H1 (cell line): ENCODE measurements around the gene PRMT3. TPM values are rescaled to one million over a fixed set of nuclear protein-coding genes. Genes with fewer than 3 reads are reported as not detected.

Experiments used
- CTCF ChIA-PET: fragments of 300-600 bp; sonication (Branson Sonifier 250); formaldehyde crosslinking; loops from one replicate; lab custom pipeline; 2021; ENCODE audit not compliant: partially characterized antibody; lab: Charles Lee
- POLR2A ChIA-PET: fragments of 300-600 bp; sonication (Branson Sonifier 250); formaldehyde crosslinking; loops from one replicate; lab custom pipeline; 2021; ENCODE audit warnings: inconsistent platforms; ENCODE audit not compliant: partially characterized antibody; lab: Charles Lee
- DNase-seq, 2 experiments: peaks; one replicate each; pipeline versions ENCODE4 v3.0.0 to v3.0.0-alpha.2; 2010 to 2022; ENCODE audit warnings: low spot score in 2 of 2, low read depth in 1 of 2, mixed read lengths in 1 of 2
- FAIRE-seq: peaks from 2 replicates; lab custom pipeline; 2011; peaks lifted over from hg19 to GRCh38; lab: Jason Lieb, UNC
- H2AFZ ChIP-seq: 2 replicates; pipeline ENCODE4 v1.8.1; 2012; ENCODE audit warnings: low read length, inconsistent platforms
- H2AK5ac ChIP-seq: 2 replicates; pipeline ENCODE4 v1.6.1; 2013; ENCODE audit warnings: low read depth, low read length
- H2BK120ac ChIP-seq: replicated peaks from 2 replicates; pipeline ENCODE3; 2013; ENCODE audit warnings: low read depth, low read length, inconsistent platforms
- H2BK12ac ChIP-seq: 2 replicates; pipeline ENCODE4 v1.6.1; 2013; ENCODE audit warnings: low read depth, low read length
- H2BK15ac ChIP-seq: 2 replicates; pipeline ENCODE4 v1.6.1; 2013; ENCODE audit warnings: low read length
- H2BK20ac ChIP-seq: 2 replicates; pipeline ENCODE4 v1.6.1; 2013; ENCODE audit warnings: low read length
- H2BK5ac ChIP-seq: 2 replicates; pipeline ENCODE4 v1.6.1; 2013; ENCODE audit warnings: low read depth, low read length
- H3K14ac ChIP-seq: 2 replicates; pipeline ENCODE4 v1.6.1; 2013; ENCODE audit warnings: inconsistent platforms; ENCODE audit not compliant: insufficient read length
- H3K18ac ChIP-seq: 2 replicates; pipeline ENCODE4 v1.6.1; 2013; ENCODE audit warnings: low read length; ENCODE audit errors: extremely low read depth
- H3K23ac ChIP-seq: 2 replicates; pipeline ENCODE4 v1.6.1; 2013; ENCODE audit warnings: inconsistent platforms; ENCODE audit not compliant: insufficient read length
- H3K23me2 ChIP-seq: 2 replicates; pipeline ENCODE4 v1.6.1; 2013; ENCODE audit warnings: low read depth, low read length
- H3K27ac ChIP-seq: 2 replicates; pipeline ENCODE4 v1.6.1; 2011; ENCODE audit warnings: low read depth, low read length, inconsistent platforms
- H3K27me3 ChIP-seq, 4 experiments: replicated peaks in 1 of 4; 1 replicate in 1 of 4; 2 replicates in 3 of 4; pipeline versions ENCODE4 v1.6.1 to v1.8.1; 2011 to 2013; ENCODE audit warnings: low read length in 3 of 4, mild to moderate bottlenecking in 3 of 4, inconsistent platforms in 2 of 4, mixed read lengths in 2 of 4, moderate library complexity in 1 of 4; ENCODE audit not compliant: control insufficient read depth in 3 of 4, insufficient read depth in 3 of 4; ENCODE audit errors: extremely low read depth in 1 of 4
- H3K36me3 ChIP-seq, 4 experiments: 2 replicates each; pipeline versions ENCODE4 v1.6.1 to v1.8.1; 2011 to 2013; ENCODE audit warnings: mild to moderate bottlenecking in 4 of 4, low read length in 3 of 4, moderate library complexity in 2 of 4, control low read depth in 1 of 4, inconsistent platforms in 1 of 4; ENCODE audit not compliant: insufficient read depth in 4 of 4, control insufficient read depth in 2 of 4
- H3K4ac ChIP-seq: replicated peaks from 2 replicates; pipeline ENCODE3; 2013; ENCODE audit warnings: low read length, low read depth, mixed read lengths, inconsistent platforms; ENCODE audit not compliant: insufficient read length
- H3K4me1 ChIP-seq, 4 experiments: replicated peaks in 1 of 4; 1 replicate in 1 of 4; 2 replicates in 3 of 4; pipeline versions ENCODE4 v1.6.1 to v1.8.1; 2011 to 2013; ENCODE audit warnings: low read length in 3 of 4, inconsistent platforms in 2 of 4, mixed read lengths in 1 of 4; ENCODE audit not compliant: insufficient read depth in 4 of 4, control insufficient read depth in 3 of 4
- H3K4me2 ChIP-seq, 2 experiments: 2 replicates each; pipeline versions ENCODE4 v1.6.1 to v1.8.1; 2011 to 2013; ENCODE audit warnings: low read depth in 2 of 2, low read length in 2 of 2, control low read depth in 1 of 2, inconsistent platforms in 1 of 2, mild to moderate bottlenecking in 1 of 2; ENCODE audit not compliant: insufficient read depth in 1 of 2
- H3K4me3 ChIP-seq, 4 experiments: fragments of 200-600, 300-600 bp in 1 of 4; sonication (generic), shearing (Covaris generic), sonication (Bioruptor Twin) in 1 of 4; 2 replicates each; pipeline versions ENCODE4 v1.5.1 to v1.8.1; 2011 to 2016; ENCODE audit warnings: low read length in 4 of 4, low read depth in 3 of 4, control low read depth in 2 of 4, inconsistent platforms in 2 of 4, mild to moderate bottlenecking in 2 of 4, mixed read lengths in 1 of 4, moderate library complexity in 1 of 4; ENCODE audit not compliant: insufficient read depth in 2 of 4; ENCODE audit errors: extremely low read depth in 1 of 4
- H3K56ac ChIP-seq: replicated peaks from 2 replicates; pipeline ENCODE3; 2013; ENCODE audit warnings: low read depth, mild to moderate bottlenecking, mixed read lengths, low read length, inconsistent platforms; ENCODE audit not compliant: insufficient read length
- H3K79me1 ChIP-seq: 2 replicates; pipeline ENCODE4 v1.6.1; 2013; ENCODE audit warnings: low read depth, low read length, control low read depth
- H3K79me2 ChIP-seq, 2 experiments: 2 replicates each; pipeline versions ENCODE4 v1.6.1 to v1.8.1; 2012 to 2013; ENCODE audit warnings: low read length in 2 of 2, mild to moderate bottlenecking in 2 of 2, inconsistent platforms in 1 of 2; ENCODE audit not compliant: insufficient read depth in 2 of 2, control insufficient read depth in 1 of 2
- H3K9ac ChIP-seq, 4 experiments: replicated peaks in 1 of 4; 1 replicate in 1 of 4; 2 replicates in 3 of 4; pipeline versions ENCODE4 v1.6.1 to v1.8.1; 2011 to 2013; ENCODE audit warnings: low read depth in 3 of 4, low read length in 3 of 4, control low read depth in 2 of 4, mild to moderate bottlenecking in 2 of 4, moderate library complexity in 2 of 4, inconsistent platforms in 1 of 4; ENCODE audit errors: extremely low read depth in 1 of 4
- H3K9me3 ChIP-seq, 2 experiments: 2 replicates each; pipeline versions ENCODE4 v1.6.1 to v1.8.1; 2012 to 2013; ENCODE audit warnings: mild to moderate bottlenecking in 2 of 2, moderate library complexity in 2 of 2, control low read depth in 1 of 2, inconsistent platforms in 1 of 2, low read depth in 1 of 2, low read length in 1 of 2, mixed read lengths in 1 of 2; ENCODE audit not compliant: insufficient read depth in 2 of 2
- H4K20me1 ChIP-seq, 2 experiments: replicated peaks in 1 of 2; 2 replicates each; pipeline versions ENCODE3 to v1.8.1; 2011 to 2013; ENCODE audit warnings: inconsistent platforms in 2 of 2, low read length in 2 of 2, mild to moderate bottlenecking in 1 of 2; ENCODE audit not compliant: insufficient read depth in 2 of 2, control insufficient read depth in 1 of 2
- H4K5ac ChIP-seq: 2 replicates; pipeline ENCODE4 v1.6.1; 2013; ENCODE audit warnings: low read length, low read depth, mixed read lengths, inconsistent platforms; ENCODE audit not compliant: insufficient read length
- H4K8ac ChIP-seq: 2 replicates; pipeline ENCODE4 v1.8.0; 2013; ENCODE audit warnings: mild to moderate bottlenecking, moderate library complexity, low read length, inconsistent platforms; ENCODE audit not compliant: insufficient read depth; ENCODE audit errors: extremely low read depth
- H4K91ac ChIP-seq: replicated peaks from 2 replicates; pipeline ENCODE3; 2013; ENCODE audit warnings: low read length, mixed read lengths, inconsistent platforms; ENCODE audit not compliant: insufficient read length
- PHF8 ChIP-seq: fragments of 200-600 bp; sonication (generic); conservative IDR thresholded peaks from 2 replicates; pipeline ENCODE4 v1.7.1; 2012; ENCODE audit warnings: low read depth, mild to moderate bottlenecking, inconsistent platforms, low read length, moderate library complexity
- WGBS, 2 experiments: shearing (Covaris generic) in 1 of 2; methylation state at CpG; one replicate each; pipeline versions ENCODE4 v1.1.6 to v1.1.7; 2013 to 2015; ENCODE audit warnings: low lambda C conversion rate in 2 of 2, mixed read lengths in 2 of 2, inconsistent platforms in 1 of 2, low coverage in 1 of 2, missing lambda C conversion rate in 1 of 2; ENCODE audit not compliant: insufficient replicate concordance in 2 of 2, insufficient coverage in 1 of 2, insufficient read length in 1 of 2; ENCODE audit errors: extremely low coverage in 1 of 2, missing lambda C conversion rate in 1 of 2; 5-methylcytosine and 5-hydroxymethylcytosine counted together
- polyA plus RNA-seq, 7 experiments: library from polyadenylated mRNA; depleted of rRNA in 3 of 7; stranded (reverse) in 5 of 7; unstranded in 2 of 7; fragments of >200 nt in 5 of 7; fragments of 200-250 nt in 2 of 7; gene quantifications; 1 replicate in 5 of 7; 2 replicates in 1 of 7; 4 replicates in 1 of 7; pipeline versions ENCODE4 v1.2.1 to v1.2.3, GENCODE V29; 2011 to 2013; ENCODE audit warnings: missing spikeins in 2 of 7, mixed read lengths in 2 of 7
- total RNA-seq: library from RNA; stranded (reverse); fragmentation: NEBNext Ultra II Directional; extraction: Animal tissue kit (Norgen Biotek cat#: 25700); gene quantifications from 2 replicates; pipeline ENCODE4 v1.2.1, GENCODE V29; 2021

PRMT3 gene
- total and polyA plus RNA-seq, 2 of the 8 experiments (the other 6 are each of a cell fraction or from before 2014, with no cell fraction given): 11.2 to 26.5 TPM

GRCh38 chr11:20457934-20458680 lies 70.6 kb downstream of the PRMT3 start:
- ChIA-PET POLR2A (no interaction called here), CTCF (interaction anchor here (1.1 kb wide), 1 partner anchor 152 kb away, joined by 5 read pairs; no protein-coding TSS in a partner anchor)
- no peak overlapping the region for H2AFZ ChIP-seq
- no peak for FAIRE-seq
- no peak overlapping the region for H3K56ac ChIP-seq
- H3K14ac ChIP-seq: no peak overlapping the region
- H3K79me1 ChIP-seq: no peaks in the 10 kb centered on the region
- no peaks in the 10 kb centered on the region for H4K20me1 ChIP-seq
- no peaks in the 10 kb centered on the region for H3K4me1 ChIP-seq
- H3K4ac ChIP-seq: no peak overlapping the region
- H3K27me3 ChIP-seq: no peaks in the 10 kb centered on the region
- H3K4me3 ChIP-seq: no peak overlapping the region
- H3K18ac ChIP-seq: no peak overlapping the region
- H3K23ac ChIP-seq: no peak overlapping the region
- no peak overlapping the region for H2AK5ac ChIP-seq
- 92% methylated on average over 3 of the region's 3 CpGs; no CpG with 5 or more reads in 1 of the 2 experiments for WGBS, 2 experiments
- H2BK12ac ChIP-seq: no peak overlapping the region
- H3K27ac ChIP-seq: no peak overlapping the region
- no peak overlapping the region for H2BK5ac ChIP-seq
- no peaks in the 10 kb centered on the region for H3K9me3 ChIP-seq
- H4K5ac ChIP-seq: no peak overlapping the region
- H4K8ac ChIP-seq: no peak overlapping the region
- no peaks in the 10 kb centered on the region for H3K36me3 ChIP-seq
- H2BK120ac ChIP-seq: no peak overlapping the region
- no peak overlapping the region for H4K91ac ChIP-seq
- H3K23me2 ChIP-seq: no peaks in the 10 kb centered on the region
- no peaks in the 10 kb centered on the region for H3K79me2 ChIP-seq
- DNase-seq: no peak
- no peak overlapping the region for H3K9ac ChIP-seq
- no peak overlapping the region for H2BK15ac ChIP-seq
- no peak overlapping the region for H2BK20ac ChIP-seq
- no peak overlapping the region for H3K4me2 ChIP-seq
- no peak for TF ChIP-seq PHF8
